MCF 10A (cell line): ENCODE results near the gene TBCK. TPM values are rescaled to one million over a fixed set of nuclear protein-coding genes. Genes with fewer than 3 reads are reported as not detected.

Source experiments
- BruUV-seq: library from RNA; stranded (reverse); fragments of 400-500 nt; replicated peaks from 2 replicates; lab custom pipeline; 2021; lab: Mats Ljungman, UMichigan
- CTCF ChIA-PET: fragments of 300-600 bp; sonication (Branson Sonifier 250); formaldehyde crosslinking; extraction: SDS; loops from one replicate; lab custom pipeline; 2021; ENCODE audit warnings: antibody characterized with exemption, inconsistent platforms; lab: Yijun Ruan, JAX
- POLR2A ChIA-PET: fragments of 300-600, 350-650 bp; sonication (Branson Sonifier 250); formaldehyde crosslinking; extraction: SDS; loops from one replicate; lab custom pipeline; 2020; ENCODE audit warnings: antibody characterized with exemption, inconsistent platforms; lab: Yijun Ruan, JAX
- DNase-seq: peaks from one replicate; pipeline ENCODE4 v3.0.0-alpha.2; 2018; ENCODE audit not compliant: unreplicated experiment
- H3K27ac Mint-ChIP-seq: one replicate; pipeline ENCODE4 v1.8.0; 2022; ENCODE audit warnings: mild to moderate bottlenecking, low read depth, mixed read lengths; ENCODE audit not compliant: unreplicated experiment
- H3K27me3 Mint-ChIP-seq: one replicate; pipeline ENCODE4 v1.8.0; 2022; ENCODE audit warnings: mixed read lengths; ENCODE audit not compliant: insufficient read depth, unreplicated experiment
- H3K36me3 Mint-ChIP-seq: one replicate; pipeline ENCODE4 v1.8.0; 2022; ENCODE audit warnings: mild to moderate bottlenecking, moderate library complexity, mixed read lengths; ENCODE audit not compliant: insufficient read depth, unreplicated experiment
- H3K4me1 Mint-ChIP-seq: one replicate; pipeline ENCODE4 v1.8.0; 2022; ENCODE audit warnings: mixed read lengths; ENCODE audit not compliant: insufficient read depth, unreplicated experiment
- H3K4me3 Mint-ChIP-seq: one replicate; pipeline ENCODE4 v1.8.0; 2022; ENCODE audit warnings: mild to moderate bottlenecking, moderate library complexity, mixed read lengths; ENCODE audit not compliant: unreplicated experiment
- H3K9me3 Mint-ChIP-seq: one replicate; pipeline ENCODE4 v1.8.0; 2022; ENCODE audit warnings: mixed read lengths; ENCODE audit not compliant: unreplicated experiment
- intact Hi-C: fragments of 100-400 bp; cut with micrococcal nuclease; formaldehyde crosslinking; loops from 2 replicates; pipeline ENCODE4 v1.14.1; 2022
- total RNA-seq: library from RNA; stranded (reverse); gene quantifications from 2 replicates; pipeline ENCODE4 v1.2.3, GENCODE V29; 2022
- TF ChIP-seq, protein P1 (sequence below): fragments of 200-600 bp; IDR thresholded peaks from one replicate; pipeline ENCODE4 v1.8.0; 2022; ENCODE audit warnings: antibody characterized with exemption, mild to moderate bottlenecking; ENCODE audit not compliant: unreplicated experiment

TBCK gene
- total RNA-seq, 1 experiment from 2014 or later: 27.8 TPM

GRCh38 chr4:106294062-106294461, 21.9 kb downstream of the TBCK start:
- Mint-ChIP-seq H3K4me3 (no peak overlapping the region), H3K27ac (no peak overlapping the region), H3K27me3 (no peaks in the 10 kb centered on the region), H3K36me3 (peaks cover 59% of the 10 kb centered on the region), H3K4me1 (no peaks in the 10 kb centered on the region), H3K9me3 (no peaks in the 10 kb centered on the region)
- TF ChIP-seq, protein P1, sequence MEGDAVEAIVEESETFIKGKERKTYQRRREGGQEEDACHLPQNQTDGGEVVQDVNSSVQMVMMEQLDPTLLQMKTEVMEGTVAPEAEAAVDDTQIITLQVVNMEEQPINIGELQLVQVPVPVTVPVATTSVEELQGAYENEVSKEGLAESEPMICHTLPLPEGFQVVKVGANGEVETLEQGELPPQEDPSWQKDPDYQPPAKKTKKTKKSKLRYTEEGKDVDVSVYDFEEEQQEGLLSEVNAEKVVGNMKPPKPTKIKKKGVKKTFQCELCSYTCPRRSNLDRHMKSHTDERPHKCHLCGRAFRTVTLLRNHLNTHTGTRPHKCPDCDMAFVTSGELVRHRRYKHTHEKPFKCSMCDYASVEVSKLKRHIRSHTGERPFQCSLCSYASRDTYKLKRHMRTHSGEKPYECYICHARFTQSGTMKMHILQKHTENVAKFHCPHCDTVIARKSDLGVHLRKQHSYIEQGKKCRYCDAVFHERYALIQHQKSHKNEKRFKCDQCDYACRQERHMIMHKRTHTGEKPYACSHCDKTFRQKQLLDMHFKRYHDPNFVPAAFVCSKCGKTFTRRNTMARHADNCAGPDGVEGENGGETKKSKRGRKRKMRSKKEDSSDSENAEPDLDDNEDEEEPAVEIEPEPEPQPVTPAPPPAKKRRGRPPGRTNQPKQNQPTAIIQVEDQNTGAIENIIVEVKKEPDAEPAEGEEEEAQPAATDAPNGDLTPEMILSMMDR: no peak
- DNase-seq: no peak
- intact Hi-C loops: no loop called here
- CTCF ChIA-PET: interaction anchor here (0.7 kb wide), 1 partner anchor 13 kb away, joined by 3 read pairs; no protein-coding TSS in a partner anchor
- POLR2A ChIA-PET: no interaction called here
- no TSS peak for BruUV-seq

DNA sequence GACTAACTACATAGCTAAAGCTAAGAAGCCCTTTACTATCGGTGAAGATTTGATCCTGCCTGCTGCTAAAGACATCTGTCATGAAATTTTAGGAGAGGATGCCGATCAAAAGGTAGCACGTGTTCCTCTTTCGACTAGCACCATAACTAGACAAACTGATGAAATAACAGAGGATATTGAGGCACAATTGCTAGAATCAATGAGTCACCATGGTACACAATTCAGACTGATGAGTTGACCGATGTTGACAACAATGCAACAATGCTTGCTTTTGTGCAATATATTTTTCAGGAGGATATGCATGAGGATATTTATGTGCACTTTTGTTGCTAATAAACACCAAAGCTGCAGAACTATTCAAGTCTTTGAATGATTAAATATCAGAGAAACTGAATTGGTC, 24.3 kb downstream of the TBCK start:
- no TSS peak for BruUV-seq
- Mint-ChIP-seq H3K27ac (no peak overlapping the region), H3K36me3 (peaks cover 59% of the 10 kb centered on the region), H3K9me3 (no peaks in the 10 kb centered on the region), H3K4me1 (no peaks in the 10 kb centered on the region), H3K4me3 (no peak overlapping the region), H3K27me3 (no peaks in the 10 kb centered on the region)
- DNase-seq: no peak
- intact Hi-C loops: no loop called here
- ChIA-PET POLR2A (no interaction called here), CTCF (interaction anchor here (1.5 kb wide), 1 partner anchor 18 kb away, joined by 3 read pairs; no protein-coding TSS in a partner anchor)
- TF ChIP-seq, protein P1: no peak

GRCh38 chr4:106289737-106290136, 26.3 kb downstream of the TBCK start:
- Mint-ChIP-seq H3K4me3 (no peak overlapping the region), H3K9me3 (no peaks in the 10 kb centered on the region), H3K27ac (no peak overlapping the region), H3K36me3 (peaks cover 40% of the 10 kb centered on the region), H3K4me1 (no peaks in the 10 kb centered on the region), H3K27me3 (no peaks in the 10 kb centered on the region)
- no peak for DNase-seq
- ChIA-PET POLR2A (no interaction called here), CTCF (no interaction called here)
- TF ChIP-seq, protein P1: no peak
- intact Hi-C loops: no loop called here
- no TSS peak for BruUV-seq

DNA sequence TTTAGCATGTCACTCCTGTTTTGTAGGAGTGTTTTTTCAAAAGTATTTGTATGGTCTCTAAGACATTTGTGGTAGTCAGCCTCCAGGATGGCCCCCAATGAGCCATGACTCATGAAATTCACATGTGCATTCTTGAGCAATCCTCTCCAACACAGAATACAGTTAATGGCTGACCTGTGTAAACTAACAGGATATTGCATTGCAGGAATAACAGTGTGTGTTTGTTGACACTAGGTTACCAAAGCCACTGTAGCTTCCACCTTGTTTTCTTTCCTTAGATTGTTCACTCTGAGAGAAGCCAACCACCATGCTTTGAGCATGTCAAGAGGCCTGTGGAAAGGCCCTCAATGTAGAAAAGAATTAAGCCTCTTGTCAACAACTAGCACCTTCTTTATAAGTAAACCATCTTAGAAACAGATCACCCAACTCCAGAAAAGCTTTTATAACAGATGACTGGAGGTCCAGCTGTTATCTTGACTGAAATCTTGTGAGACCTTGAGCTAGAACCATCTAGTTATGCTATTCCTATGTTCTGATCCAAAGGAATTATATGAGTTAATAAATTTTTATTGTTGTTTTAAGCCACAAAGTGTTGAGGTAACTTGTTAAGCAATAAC, 28.5 kb downstream of the TBCK start:
- peak overlapping the region; percentile 89 for H3K27ac Mint-ChIP-seq
- no peaks in the 10 kb centered on the region for H3K27me3 Mint-ChIP-seq
- peaks cover 26% of the 10 kb centered on the region for H3K36me3 Mint-ChIP-seq
- ChIA-PET POLR2A (interaction anchor here (1.2 kb wide), 1 partner anchor 28 kb away, joined by 3 read pairs; no protein-coding TSS in a partner anchor), CTCF (interaction anchor here (0.6 to 1.0 kb wide), 3 partner anchors 21 to 48 kb away, joined by 3 read pairs; no protein-coding TSS in a partner anchor)
- H3K4me1 Mint-ChIP-seq: no peaks in the 10 kb centered on the region
- no peaks in the 10 kb centered on the region for H3K9me3 Mint-ChIP-seq
- TSS peak; percentile 73 for BruUV-seq
- TF ChIP-seq, protein P1: no peak
- peak; percentile 84 for DNase-seq
- intact Hi-C loops: no loop called here
- no peak overlapping the region for H3K4me3 Mint-ChIP-seq
